Fibroblast of upper back skin (primary cell): Measurements from ENCODE around the gene ZDHHC7.

Experiments
- DNase-seq: peaks from one replicate; pipeline ENCODE4 v3.0.0-alpha.2; 2013

The ZDHHC7 gene

DNA sequence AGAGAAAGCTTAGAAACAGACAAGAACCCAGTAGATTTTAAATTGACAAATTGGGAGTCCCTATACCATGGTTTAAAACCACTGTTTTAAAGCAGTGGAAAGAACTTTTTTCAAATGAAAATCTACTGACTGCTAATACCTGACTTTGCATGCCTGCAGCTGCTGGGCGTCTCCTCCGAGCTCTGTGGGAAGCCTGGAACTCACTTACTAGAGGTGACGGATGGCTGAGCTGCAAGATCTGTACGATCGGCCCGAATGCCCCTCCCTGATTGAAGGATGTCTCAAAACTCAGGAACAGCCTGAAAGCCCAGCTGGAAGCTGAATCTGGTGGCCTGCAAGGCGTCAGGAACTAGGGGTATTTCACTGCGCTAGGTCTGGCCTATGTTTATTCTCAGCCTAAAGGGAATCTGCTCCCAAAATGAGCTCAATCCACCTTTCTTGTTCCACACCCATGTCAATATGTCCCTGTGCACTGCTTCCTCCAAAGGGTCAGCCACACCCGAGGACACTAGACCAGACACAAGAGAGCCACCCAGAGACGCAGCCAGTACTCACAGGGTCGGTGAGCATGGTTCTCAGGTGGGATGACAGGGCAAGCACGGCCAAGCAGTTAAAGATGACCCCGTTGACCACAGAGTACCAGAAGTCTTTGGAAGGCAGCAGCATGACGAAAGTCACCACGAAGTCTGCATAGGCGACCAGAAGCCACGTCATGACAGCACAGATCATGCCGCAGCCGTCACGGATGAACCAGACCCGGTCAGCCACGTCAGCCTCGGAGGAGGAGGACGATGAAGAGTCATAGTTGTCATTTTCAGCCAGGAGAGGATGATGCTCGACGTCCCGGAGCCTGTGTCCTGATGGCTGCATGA, 21.4 kb downstream of the ZDHHC7 start:
- no peak for DNase-seq

DNA sequence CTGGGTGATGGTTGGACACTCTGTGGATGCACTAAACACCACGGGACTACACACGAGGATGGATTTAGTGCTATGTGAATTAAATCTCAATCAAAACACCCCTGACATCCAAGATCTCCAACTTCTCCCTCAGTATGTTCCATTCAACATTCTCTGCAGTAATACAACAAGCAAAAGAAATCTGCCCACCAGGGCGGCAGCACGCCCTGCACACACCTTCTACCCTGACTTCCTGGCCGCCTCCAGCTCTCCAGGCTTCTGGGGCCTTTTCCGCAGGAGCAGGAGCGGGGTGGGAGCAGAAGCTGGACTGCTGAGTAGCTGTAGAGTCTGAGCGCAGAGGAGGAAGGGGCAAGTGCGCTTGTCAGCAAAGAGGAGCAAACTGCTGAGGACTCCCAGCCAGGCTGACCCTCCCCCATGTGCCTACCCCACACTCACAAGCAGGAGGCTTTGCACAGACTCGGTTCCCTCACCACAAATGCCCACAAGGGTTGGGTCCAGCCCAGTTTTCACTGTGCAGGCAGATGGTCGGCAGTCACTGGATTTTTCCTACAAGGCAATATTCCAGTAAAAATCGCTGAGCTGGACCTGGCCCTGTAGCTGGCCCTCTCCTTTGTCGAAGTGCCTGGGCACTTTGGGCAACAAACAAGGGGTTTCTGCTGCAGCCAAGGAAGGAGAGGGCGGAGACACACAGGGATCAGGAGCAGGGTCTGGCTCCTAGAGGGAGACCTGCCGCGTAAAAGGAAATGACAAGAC, 22.8 kb downstream of the ZDHHC7 start:
- DNase-seq: no peak

DNA sequence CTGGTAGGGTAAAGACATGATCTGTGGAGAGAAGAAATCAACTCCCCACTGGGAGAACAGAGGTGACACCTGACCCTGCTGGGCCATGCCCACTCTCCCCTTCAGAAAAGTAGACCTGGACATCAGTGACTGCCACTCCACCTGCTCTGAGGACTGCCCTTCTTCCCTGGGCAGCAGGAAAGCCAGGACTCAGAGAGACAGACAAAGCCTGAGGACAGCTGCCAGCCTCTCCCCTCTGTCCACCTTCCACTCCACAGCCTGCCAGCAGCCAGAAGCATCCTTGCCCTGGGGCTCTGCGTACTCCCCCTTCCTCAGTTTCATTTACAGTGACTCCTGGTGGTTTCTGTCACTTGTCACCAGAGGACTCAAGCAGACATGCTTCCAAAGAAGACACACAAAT, 24.5 kb downstream of the ZDHHC7 start:
- no peak for DNase-seq

DNA sequence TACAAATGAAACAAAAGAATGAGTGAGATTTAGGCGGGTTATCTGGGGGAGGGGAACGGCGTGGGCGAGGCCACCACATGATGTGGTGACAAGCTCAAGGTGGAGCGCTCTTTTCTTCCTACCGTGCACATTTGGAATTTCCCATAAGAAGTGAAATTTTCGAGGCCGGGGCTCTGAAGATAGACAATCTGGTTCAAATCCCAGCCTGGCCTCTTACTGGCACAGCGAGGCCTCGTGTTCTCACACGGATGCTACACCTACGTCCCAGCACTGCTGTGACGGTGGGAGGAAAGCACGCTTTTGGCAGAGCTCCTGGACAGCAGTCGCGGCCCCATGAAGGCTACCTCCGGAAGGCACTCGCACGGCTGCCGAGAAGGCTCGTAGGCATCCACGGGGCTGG, 25.2 kb downstream of the ZDHHC7 start:
- DNase-seq: no peak

DNA sequence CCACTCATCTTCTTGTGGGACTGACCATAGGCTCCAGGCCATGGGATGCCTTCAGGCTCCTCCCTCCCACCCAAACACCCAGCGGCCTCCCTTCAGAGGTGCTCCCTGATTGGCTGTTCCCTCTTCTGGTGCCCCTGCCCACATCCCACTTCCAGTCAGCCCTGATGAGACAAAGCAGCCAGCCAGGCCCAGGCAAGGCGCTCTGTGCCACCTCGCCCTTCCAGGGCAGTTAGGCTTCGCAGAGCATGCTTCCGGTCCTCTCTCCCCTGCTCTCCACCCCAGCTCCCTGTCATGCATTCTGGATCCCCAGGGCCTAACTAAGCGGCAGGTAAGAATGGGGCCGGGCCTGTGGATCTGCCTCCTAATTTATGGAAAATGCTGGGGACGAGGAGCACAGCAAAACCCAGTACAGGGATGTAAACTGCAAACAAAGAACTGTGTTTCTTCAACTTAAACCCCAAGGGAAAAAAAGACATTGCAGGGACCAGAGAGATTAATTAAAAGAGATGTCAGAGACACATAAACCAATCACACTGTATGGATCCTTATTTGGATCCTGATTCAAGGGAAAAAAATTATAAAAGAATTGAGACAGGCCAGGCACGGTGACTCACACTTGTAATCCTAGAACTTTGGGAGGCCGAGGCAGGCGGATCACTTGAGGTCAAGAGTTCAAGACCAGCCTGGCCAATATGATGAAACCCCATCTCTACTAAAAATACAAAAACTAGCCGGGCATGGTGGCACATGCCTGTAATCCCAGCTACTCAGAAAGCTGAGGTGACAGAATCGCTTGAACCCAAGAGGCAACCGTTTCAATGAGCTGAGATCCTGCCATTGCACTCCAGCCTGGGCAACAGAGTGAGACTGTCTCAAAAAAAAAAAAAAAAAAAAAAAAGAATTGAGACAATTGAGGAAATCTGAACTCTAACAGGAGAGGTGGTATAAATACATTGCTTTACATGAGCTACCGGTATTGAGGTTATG, 26.0 kb downstream of the ZDHHC7 start:
- peak; percentile 94 for DNase-seq

DNA sequence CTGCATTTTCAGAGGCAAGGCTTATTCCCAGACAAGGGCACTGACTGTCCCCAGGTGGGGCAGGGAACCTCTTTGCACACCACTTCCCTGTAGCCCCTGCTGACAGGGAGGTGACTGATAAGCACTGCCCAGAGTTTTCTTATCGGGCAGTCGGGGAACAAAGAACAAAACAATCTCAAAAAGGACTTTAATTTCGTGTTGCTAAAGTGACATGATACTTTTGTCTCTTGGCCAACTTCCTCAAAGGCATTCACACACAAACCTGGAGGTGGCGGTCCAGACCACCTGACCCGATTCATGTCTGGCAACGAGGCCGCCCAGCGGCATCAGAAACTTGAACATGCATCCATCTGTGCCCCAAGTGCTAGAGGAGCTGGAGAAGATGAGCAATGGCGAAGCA, 28.9 kb downstream of the ZDHHC7 start:
- DNase-seq: no peak

DNA sequence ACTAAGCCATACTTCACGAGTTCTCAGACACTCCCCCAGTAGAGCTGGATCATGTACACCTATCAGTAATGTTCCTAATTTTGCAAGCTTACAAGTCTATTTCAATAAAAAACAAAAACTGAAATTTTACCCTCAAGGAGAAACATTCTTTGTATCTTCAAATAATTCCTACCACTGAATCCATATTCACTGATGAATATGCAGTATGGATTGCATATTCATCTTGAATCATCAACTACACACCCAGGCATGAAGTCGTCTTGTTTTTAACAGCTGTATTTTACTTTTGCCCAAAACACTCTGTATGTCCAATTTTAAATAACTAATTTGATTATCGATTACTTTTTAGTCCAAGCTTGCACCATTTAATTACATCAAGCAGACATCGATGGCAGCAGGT, 31.8 kb downstream of the ZDHHC7 start:
- peak; percentile 56 for DNase-seq

DNA sequence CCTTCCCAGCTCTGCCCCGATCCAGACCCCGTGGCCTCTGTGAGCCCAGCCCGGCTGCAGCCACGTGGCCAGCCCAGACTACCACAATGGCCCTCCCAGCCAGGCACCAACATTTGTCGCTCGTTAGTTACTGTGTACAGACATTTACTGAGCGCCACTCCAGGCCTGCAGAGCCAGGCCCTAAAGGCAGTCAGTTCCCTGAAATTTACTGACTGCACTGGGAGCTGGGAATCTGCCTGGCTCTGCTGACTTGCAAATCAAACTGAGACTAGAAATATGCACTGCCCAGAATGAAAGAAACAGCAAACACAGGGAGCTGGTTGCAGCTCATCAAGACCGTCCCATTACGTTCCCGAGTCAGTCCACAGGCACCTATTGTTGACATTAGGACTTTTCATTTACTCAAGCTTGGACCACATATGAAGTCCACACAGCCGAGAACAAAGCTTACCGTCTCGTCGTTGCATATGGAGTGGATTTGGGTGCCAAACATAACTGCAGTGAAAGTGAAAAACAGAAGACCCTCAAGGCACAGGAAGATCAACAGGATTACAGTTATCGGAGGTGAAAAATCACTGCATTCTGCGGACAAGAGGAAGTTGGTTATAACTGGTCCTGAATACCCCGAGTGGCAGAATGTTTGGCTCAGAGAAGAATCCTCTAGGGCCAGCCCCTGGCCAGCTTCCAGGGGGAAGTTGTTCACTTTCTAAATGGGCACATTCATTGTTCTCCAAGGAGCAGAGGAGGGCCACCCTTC, 34.5 kb downstream of the ZDHHC7 start:
- DNase-seq: no peak

DNA sequence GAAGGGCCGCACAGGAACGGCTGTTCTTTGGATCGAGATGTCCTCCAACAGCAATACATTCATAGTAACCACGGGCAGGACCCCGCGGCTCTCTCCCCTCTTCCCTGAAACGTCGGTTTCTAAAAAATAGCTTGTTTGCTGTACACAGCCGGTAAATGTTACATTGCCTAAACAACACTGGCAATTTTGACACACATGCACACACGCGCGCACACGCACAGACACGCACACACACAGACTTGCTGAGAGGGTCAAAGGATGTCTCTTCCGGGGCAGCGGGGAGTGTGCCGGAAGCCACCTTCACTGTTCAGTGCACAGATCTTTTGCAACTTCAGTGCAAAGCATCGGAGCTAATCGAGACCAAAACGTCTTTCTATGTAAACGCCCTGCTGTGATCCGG, 35.8 kb downstream of the ZDHHC7 start:
- DNase-seq: no peak

DNA sequence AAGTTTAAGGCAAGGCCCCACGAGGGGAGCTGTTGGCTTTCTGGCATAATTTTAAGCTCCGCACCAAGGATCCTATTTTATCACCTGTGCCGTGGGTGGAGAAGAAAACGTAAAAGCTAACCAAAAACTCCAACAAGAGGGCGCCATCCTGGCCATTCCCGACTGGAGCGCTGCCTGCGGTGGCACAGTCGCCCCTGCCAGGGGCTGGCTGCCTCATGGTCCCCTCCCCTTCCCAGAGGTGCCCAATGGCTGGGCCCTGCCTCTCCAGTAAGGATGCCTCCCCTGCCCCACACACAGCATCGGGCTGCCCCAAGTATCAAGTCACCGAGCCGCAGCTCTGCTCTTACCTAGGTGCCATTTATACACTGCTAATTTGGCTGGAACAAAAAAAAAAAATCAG, 36.3 kb downstream of the ZDHHC7 start:
- no peak for DNase-seq

DNA sequence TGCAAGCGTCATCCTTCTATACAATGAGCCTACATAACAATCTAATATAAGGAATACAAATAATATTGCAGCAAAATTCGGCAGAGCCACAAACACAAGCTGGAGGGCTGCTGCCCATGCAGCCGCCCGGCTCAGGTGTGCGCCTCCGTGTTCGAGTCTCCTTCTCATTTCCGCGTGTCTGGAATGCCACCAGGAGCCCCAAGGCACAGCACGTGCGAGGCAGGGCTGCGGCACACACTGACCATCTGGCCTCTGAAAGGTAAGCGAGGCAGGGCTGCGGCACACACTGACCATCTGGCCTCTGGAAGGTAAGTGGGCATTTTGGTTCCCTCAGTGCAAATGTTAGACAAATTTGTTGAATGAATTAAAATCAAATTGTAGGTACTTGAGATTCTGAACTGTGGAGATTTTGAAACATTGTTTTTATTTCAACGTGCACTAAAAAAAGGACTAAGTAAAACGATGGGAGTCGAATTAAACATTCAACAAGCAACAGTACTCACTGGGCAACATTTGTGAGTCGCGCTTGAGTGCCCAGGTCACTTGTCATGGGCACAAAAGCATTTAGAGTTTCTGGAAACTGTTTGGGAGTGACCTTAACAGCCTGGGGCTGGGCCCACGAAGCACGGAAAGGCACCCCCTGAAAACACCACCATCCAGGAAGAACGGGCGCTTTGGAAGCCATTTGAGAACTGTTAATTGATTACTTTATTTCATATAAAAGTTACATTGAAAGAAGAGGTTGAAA, 37.4 kb downstream of the ZDHHC7 start:
- DNase-seq: no peak

DNA sequence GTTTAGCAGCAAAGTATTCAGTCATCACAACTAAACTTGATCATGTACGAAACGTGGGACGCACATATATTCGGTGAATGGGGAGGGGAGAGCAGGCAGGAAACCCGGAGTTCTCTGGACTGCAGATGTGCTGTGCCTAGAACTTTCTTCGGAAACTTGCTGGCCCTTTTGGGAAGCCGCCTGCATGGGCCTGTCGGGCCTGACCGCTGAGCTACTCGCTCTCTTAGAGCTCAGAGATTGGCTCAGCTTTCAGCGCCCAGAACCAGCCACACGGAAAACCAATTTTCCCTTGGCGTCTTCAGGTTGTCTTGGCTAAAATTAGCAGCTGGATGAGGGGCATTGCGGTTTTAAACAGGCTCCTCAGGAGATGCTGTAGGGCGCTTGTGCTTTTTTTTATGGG, 38.1 kb downstream of the ZDHHC7 start:
- DNase-seq: no peak

DNA sequence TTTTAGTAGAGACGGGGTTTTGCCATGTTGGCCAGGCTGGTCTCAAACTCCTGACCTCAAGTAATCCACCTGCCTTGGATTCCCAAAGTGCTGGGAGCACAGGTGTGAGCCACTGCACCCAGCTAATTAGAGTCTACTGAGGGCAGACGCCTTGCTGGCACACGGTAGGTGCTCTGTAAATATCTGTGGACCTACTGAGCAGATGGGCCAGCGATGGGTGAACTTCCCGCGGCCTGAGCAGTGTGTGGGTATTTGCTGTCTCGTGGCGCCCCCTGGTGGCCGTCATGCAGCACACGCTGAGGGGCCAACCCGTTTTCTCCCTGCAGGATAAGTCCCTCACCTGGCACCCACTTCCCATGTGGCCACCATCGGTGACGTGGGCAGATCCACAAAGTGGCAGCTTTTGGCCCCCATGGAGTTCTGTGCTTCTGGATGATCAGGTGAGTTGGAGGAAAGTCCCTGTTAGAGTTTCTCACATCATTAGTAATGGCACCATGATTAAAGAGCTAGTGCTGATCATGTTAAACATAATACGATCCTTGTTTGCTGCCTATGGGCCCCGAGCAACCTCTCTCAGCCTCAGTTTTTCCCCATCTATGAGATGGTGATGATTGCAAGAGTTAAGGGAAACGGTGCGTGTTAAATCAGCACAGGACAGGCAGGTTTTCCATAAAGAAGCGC, 40.7 kb downstream of the ZDHHC7 start:
- peak; percentile 67 for DNase-seq

DNA sequence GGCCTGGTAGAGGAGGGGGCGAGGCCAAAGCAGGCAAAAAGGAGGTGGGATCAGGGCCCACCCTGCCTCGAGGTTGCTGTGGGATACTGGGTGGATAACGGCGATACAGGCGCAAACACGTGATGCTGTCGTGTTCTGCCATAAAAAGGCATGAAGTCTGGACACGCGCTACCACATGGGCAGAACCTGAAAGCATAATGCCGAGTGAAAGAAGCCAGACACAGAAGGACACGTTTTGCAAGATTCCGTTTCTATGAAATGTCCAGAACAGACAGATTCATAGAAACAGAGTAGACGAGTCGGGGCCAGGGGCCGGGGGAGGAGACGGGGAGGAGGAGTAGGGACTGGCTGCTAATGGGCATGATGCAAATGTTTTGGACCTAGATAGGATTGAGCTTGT, 43.5 kb downstream of the ZDHHC7 start:
- no peak for DNase-seq

DNA sequence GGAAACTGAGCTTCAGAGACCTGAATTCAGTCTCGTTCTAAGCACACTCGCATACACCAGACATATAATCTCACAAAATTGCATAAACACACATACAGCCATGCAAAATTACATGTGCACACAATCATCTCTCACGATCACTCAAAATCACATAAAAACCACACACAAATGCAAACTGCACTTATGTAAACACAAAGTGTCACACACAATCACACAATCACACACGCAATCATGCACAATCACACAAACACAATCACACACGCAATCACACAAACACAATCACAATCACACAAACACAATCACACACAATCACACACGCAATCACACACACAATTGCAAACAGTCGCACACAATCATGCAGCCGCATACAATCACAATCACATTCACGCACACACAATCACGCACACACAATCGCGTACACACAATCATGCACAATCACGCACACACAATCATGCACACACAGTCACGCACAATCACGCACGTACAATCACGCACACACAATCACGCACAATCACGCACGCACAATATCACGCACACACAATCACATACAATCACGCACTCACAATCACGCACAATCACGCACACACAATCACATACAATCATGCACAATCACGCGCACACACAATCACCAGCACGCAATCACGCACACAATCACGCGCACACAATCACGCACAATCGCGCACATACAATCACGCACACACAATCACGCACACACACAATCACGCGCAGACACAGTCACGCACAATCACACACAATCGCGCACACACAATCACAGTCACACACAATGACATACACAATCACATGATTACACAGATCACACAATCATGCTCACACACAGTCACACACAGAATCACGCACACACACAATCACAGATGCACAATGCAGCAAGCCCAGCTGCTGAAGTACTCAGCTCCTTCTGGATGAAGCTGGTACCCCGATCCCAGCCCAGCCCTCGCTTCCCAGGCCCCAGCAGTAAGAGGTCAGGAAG, 45.6 kb downstream of the ZDHHC7 start:
- no peak for DNase-seq

DNA sequence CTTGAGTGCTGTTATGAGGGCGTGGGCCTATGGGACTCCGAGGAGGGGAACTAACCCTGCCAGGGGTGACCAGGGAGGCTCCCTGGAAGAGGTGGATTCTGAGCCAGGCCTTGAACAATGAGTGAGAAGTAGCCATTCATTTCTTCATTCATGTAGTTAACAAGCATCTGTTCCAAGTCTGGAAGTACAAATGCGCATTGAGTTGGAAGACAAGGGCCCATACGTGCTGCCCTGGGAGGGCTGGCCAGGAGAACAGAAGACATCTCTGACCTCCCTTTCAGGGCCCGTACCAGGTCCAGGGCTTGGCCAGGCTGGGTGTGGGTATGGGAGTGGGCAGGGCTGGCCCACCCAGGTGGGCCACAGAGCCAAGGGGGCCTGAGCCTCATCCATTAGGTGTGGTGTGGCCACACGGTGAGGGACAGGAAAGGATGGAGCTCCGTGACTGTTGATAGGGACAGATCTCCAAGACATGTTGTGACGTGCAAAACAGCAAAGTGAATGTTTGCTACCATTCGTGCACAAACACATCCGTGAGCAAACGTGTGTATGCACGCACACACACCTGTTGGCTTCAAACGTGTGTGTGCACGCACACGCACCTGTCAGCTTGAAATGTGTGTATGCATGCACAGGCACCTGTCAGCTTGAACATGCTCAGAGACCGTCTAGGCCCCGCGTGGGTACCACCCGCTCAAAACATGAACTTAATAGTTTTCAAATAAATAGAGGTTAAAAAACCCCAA, 46.8 kb downstream of the ZDHHC7 start:
- no peak for DNase-seq

DNA sequence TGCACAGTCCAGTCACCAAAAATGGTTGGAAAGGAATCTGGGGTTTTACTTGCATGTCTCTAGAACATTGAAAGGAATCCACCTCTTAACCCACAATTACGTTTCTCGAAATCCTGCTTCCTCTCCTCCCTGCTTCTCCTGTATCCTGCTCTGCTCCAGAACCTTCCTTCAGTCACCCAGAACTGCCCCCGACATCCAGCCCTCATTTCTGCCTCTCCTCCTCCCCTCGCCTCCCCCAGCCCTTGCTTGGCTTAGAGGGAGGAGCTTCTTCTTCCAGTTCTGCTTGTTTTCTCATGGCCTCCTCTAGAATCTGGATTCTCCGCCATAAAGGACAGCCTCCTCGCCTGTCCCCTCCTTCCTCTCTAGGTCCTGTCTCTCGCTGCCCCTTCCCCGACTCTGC, 48.3 kb downstream of the ZDHHC7 start:
- DNase-seq: no peak

DNA sequence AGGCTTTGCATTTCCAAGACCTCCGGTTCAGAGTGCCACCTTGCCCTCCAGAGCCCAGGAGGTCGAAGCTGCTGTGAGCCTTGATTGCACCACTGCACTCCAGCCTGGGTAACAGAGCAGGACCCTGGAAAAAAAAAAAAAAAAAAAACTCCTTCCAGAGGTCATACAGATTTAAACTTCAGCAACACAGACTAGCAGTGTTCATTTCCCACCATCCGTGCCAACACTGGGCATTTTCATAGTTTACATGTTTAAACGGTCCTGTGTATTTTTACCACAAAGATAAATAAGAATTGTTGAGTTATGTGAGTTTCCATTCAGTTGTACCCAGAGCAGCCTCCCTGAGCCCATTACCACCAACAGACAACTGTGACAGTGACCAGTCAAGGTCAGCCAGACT, 50.4 kb downstream of the ZDHHC7 start:
- DNase-seq: no peak
